ENCODE data around the gene ATP8B3. TPM values are rescaled to one million over a fixed set of nuclear protein-coding genes. Genes with fewer than 3 reads are reported as not detected.

The ATP8B3 gene
- total RNA-seq, 4 donors from 2014 or later: 1.3 to 2.0 (median 1.6) TPM; not detected in 1

DNA sequence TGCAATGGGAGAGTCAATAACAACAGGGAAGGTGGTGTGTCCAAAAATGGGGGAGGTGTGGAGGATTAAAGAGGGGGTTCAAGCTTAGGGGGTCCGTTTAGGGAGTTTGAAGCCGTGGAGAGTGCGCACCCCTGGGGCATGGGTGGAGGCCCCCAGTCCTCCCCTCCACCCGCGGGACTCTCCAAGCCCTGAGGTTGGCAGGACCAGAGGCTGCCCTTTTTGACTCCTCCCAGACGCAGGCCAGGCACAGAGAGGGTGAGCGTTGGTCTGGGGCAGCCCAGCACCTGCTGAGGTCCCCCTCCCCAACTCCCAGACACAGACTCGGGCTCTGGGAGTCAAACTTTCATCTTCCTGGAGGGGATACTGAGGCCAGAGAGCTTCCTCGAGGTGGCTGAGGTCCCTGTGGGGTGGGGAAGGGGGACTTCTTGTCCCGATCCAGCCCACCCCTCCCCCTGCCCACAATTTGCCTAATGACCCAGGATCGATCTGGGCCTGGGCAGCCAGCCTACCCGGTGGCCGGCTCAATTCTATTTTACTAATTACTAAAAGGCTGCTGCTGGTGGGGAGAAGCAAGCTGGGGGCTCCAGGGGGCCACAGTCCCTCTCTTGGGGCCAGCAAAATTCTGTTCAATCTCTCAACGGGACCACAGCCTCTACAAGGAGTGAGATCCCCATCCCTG lies 61.6 kb downstream of the ATP8B3 start:
- Histone ChIP-seq H3K4me1 (peaks cover 9 to 35% of the 10 kb centered on the region in 2 donors), H3K36me3 (no peaks in the 10 kb centered on the region), H3K27ac (no peak overlapping the region), H3K9me3 (no peaks in the 10 kb centered on the region), H3K4me3 (replicated peaks in 1 of 3) (no peak overlapping the region), H3K27me3 (peaks cover 43% of the 10 kb centered on the region)
- WGBS, 2 donors: 2 to 5% methylated on average over 8 to 13 of the region's 14 CpGs
- intact Hi-C loops (cut with DNase I): no loop called here
- no peak for TF ChIP-seq POLR2A (IDR thresholded peaks at IDR 0.05)
- TF ChIP-seq, protein P1, sequence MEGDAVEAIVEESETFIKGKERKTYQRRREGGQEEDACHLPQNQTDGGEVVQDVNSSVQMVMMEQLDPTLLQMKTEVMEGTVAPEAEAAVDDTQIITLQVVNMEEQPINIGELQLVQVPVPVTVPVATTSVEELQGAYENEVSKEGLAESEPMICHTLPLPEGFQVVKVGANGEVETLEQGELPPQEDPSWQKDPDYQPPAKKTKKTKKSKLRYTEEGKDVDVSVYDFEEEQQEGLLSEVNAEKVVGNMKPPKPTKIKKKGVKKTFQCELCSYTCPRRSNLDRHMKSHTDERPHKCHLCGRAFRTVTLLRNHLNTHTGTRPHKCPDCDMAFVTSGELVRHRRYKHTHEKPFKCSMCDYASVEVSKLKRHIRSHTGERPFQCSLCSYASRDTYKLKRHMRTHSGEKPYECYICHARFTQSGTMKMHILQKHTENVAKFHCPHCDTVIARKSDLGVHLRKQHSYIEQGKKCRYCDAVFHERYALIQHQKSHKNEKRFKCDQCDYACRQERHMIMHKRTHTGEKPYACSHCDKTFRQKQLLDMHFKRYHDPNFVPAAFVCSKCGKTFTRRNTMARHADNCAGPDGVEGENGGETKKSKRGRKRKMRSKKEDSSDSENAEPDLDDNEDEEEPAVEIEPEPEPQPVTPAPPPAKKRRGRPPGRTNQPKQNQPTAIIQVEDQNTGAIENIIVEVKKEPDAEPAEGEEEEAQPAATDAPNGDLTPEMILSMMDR (IDR thresholded peaks at IDR 0.05): no peak
- DNase-seq: no peak

DNA sequence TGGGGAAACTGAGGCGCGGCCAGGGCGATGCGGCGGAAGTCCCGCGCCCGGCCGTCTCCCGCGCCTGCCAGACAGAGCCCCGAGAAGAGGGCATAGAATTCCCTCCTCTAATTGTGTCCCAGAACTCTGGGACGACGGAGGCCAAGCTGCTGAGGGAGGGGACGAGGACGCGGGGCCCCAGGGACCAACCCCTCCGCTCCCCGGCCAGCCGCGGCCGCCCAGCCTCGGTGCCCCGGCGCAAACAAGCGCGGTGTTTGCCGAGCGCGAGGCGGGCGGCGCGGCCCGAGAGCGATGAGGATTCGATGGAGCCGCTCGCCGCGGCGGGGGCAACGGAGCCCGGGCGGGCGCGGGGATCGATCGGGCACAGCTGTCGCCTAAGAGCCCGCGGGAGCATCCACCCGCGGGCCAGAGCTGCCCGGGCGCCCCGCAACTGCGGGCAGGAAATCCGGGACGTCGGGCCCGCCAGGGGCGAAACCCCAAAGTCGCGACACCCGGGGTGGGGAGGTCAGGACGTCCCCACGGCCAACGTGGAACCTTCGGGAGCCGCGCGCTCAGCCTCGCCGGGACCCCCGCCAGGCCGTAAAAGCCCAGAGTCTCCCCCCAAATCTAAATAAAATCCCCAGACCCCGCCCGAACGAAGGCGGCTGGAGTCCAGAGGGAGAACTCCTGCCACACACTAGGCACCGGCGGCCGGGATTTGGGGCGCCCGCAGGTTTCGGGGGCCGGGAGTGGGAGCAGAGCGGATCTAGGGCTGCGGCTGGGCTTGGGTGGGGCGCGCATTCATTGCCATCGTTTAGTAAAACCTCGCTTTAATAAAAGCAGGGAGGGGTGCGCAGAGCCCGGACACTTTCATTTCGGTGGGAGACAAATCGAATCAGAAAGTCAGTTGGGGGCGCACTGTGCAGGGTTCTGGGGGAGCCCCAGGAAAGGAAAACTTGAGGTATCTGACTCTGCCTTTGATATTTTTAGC lies 62.4 kb downstream of the ATP8B3 start:
- WGBS, 2 donors: 4 to 6% methylated on average over 19 to 41 of the region's 99 CpGs
- Histone ChIP-seq H3K4me3 (replicated peaks in 1 of 3) (no peak overlapping the region), H3K27ac (no peak overlapping the region), H3K4me1 (peaks cover 9 to 40% of the 10 kb centered on the region in 2 donors), H3K9me3 (no peaks in the 10 kb centered on the region), H3K36me3 (no peaks in the 10 kb centered on the region), H3K27me3 (peaks cover 43% of the 10 kb centered on the region)
- no peak for DNase-seq
- TF ChIP-seq, protein P1 (IDR thresholded peaks at IDR 0.05): no peak
- no peak for TF ChIP-seq POLR2A (IDR thresholded peaks at IDR 0.05)
- intact Hi-C loops (cut with DNase I): no loop called here

DNA sequence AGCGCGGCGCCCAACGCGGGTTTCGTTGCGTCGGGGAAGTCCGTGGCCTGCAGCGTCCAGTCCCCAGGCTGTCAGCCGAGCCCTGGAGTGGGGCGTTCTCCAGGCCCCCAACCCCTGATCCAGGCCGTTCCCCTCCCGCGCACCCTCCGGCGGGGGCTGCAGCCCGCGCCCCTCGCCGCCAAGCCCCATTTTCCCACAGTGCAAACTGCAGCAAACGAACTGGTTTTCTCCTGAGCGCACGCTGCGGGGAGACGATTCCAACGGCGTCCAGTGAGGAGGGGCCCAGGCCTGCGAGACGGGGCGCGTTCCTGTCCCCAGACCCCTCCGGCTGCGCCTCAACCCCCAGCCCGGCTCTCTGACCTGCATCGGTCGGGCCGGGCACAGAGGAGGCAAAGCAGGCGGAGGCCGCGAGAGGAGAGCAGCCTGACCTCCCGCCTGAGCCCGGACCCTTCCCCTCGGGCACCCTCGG lies 63.2 kb downstream of the ATP8B3 start:
- 0 to 8% methylated on average over 2 to 4 of the region's 45 CpGs for WGBS, 2 donors
- peaks cover 43% of the 10 kb centered on the region for H3K27me3 ChIP-seq
- peaks cover 9 to 40% of the 10 kb centered on the region in 2 donors for H3K4me1 ChIP-seq
- H3K9me3 ChIP-seq: no peaks in the 10 kb centered on the region
- H3K4me3 ChIP-seq (replicated peaks in 1 of 3): no peak overlapping the region
- intact Hi-C loops (cut with DNase I): no loop called here
- H3K27ac ChIP-seq: no peak overlapping the region
- no peak for DNase-seq
- H3K36me3 ChIP-seq: no peaks in the 10 kb centered on the region
- TF ChIP-seq POLR2A (IDR thresholded peaks at IDR 0.05): no peak
- TF ChIP-seq, protein P1 (IDR thresholded peaks at IDR 0.05): no peak

DNA sequence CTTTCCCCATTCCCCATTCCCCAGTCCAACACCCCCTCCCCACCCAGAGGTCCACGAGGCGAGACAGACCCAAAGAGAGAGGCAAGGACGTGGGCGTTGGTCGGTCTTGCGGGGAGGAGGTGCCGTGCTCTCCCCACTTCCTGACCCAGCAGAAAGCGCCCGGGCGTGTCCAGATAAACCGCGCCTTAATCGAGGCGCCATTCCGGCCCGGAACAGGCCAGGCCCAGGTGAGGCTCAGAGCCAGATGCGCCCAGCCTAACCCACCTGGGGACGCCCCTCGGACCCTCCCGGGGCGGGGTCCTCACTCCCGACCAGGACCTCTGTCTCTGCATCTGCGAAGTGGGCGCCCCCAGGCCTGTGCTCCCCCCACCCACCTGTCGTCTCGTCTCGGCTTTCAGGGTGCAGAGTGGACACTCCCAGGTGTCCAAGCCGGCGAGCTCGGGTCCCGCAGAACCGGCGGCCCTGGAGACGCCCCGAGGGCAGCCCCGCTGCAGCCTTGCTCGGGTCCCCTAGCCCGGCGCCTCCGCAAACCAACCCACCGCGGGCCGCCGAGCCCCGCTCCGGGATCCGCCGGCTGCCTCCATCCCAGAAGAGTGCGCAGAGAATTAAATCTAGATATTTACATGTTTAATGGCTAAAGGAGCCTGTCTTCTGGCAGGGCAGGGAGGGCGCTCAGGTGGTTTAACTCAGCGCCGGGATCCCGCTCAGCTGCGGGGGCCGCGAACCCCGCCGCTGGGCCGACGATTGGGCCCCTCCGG lies 63.8 kb downstream of the ATP8B3 start:
- H3K9me3 ChIP-seq: no peaks in the 10 kb centered on the region
- peaks cover 9 to 40% of the 10 kb centered on the region in 2 donors for H3K4me1 ChIP-seq
- H3K36me3 ChIP-seq: no peaks in the 10 kb centered on the region
- intact Hi-C loops (cut with DNase I): no loop called here
- no peak for TF ChIP-seq POLR2A (IDR thresholded peaks at IDR 0.05)
- TF ChIP-seq, protein P1 (IDR thresholded peaks at IDR 0.05): no peak
- DNase-seq: no peak
- H3K4me3 ChIP-seq (replicated peaks in 1 of 3): no peak overlapping the region
- WGBS, 2 donors: 1 to 4% methylated on average over 5 to 19 of the region's 61 CpGs
- no peak overlapping the region for H3K27ac ChIP-seq
- H3K27me3 ChIP-seq: peaks cover 43% of the 10 kb centered on the region
